ENCODE data around the gene MPP1. TPM values are rescaled to one million over a fixed set of nuclear protein-coding genes. Genes with fewer than 3 reads are reported as not detected.
A peak's percentile ranks its signal among the peaks of the same experiment; 100 is the strongest.

MPP1 gene
- total RNA-seq, 6 experiments from 2014 or later: 20.2 to 51.7 (median 32.5) TPM

GRCh38 chrX:154791939-154792338 is 13.3 kb downstream of the MPP1 start:
- Histone ChIP-seq H3K36me3 (no peaks in the 10 kb centered on the region), H3K9me3 (no peaks in the 10 kb centered on the region), H3K27ac (peak overlapping the region in 1 of 3 donors; percentile 19), H3K4me1 (peaks cover 0 to 17% (median 0%) of the 10 kb centered on the region in 4 donors), H3K4me3 (no peak overlapping the region), H3K27me3 (no peaks in the 10 kb centered on the region)
- ATAC-seq: peak in 1 of 4 donors; percentile 63
- intact Hi-C loops (cut with DNase I): no loop called here
- TF ChIP-seq POLR2A (IDR thresholded peaks at IDR 0.05) (no peak), CTCF (IDR thresholded peaks at IDR 0.05) (no peak)
- DNase-seq: peak in 1 of 3 donors; percentile 27
- WGBS (ENCODE audit: insufficient coverage, low coverage, low lambda C conversion rate, missing lambda C conversion rate): 58% methylated on average over 8 of the region's 8 CpGs

- Histone ChIP-seq H3K4me3 (no peak overlapping the region), H3K4me1 (peaks cover 0 to 17% (median 0%) of the 10 kb centered on the region in 4 donors), H3K36me3 (no peaks in the 10 kb centered on the region), H3K27me3 (no peaks in the 10 kb centered on the region), H3K9me3 (no peaks in the 10 kb centered on the region), H3K27ac (peak overlapping the region in 1 of 3 donors; percentile 37)
- DNase-seq (no peak), ATAC-seq (peak; percentile 64 to 84 (median 74))
- TF ChIP-seq POLR2A (IDR thresholded peaks at IDR 0.05) (no peak), CTCF (IDR thresholded peaks at IDR 0.05) (no peak)
- WGBS (ENCODE audit: insufficient coverage, low coverage, low lambda C conversion rate, missing lambda C conversion rate): 54% methylated on average over 4 of the region's 4 CpGs
- intact Hi-C loops (cut with DNase I): no loop called here
Observed at GRCh38 chrX:154791467-154791866, 13.8 kb downstream of the MPP1 start.

- peak in 1 of 4 donors; percentile 14 for ATAC-seq
- no peak for TF ChIP-seq CTCF (IDR thresholded peaks at IDR 0.05)
Observed at GRCh38 chrX:154785716-154786115, 19.6 kb downstream of the MPP1 start.

GRCh38 chrX:154784149-154784995 is 20.9 kb downstream of the MPP1 start:
- DNase-seq: no peak
- WGBS (ENCODE audit: insufficient coverage, low coverage, low lambda C conversion rate, missing lambda C conversion rate): 54% methylated on average over 13 of the region's 13 CpGs
- intact Hi-C loops (cut with DNase I): no loop called here

More at GRCh38 chrX:154785716-154786115, 19.6 kb downstream of the MPP1 start:
- Histone ChIP-seq H3K9me3 (no peaks in the 10 kb centered on the region), H3K4me1 (peaks cover 0 to 2% (median 0%) of the 10 kb centered on the region in 4 donors), H3K36me3 (no peaks in the 10 kb centered on the region), H3K27ac (no peak overlapping the region), H3K4me3 (no peak overlapping the region), H3K27me3 (no peaks in the 10 kb centered on the region)
- WGBS (ENCODE audit: insufficient coverage, low coverage, low lambda C conversion rate, missing lambda C conversion rate): 28% methylated on average over 5 of the region's 6 CpGs
- intact Hi-C loops (cut with DNase I): no loop called here
- no peak for DNase-seq

More at GRCh38 chrX:154784149-154784995, 20.9 kb downstream of the MPP1 start:
- Histone ChIP-seq H3K4me3 (no peak overlapping the region), H3K27me3 (no peaks in the 10 kb centered on the region), H3K9me3 (no peaks in the 10 kb centered on the region), H3K4me1 (no peaks in the 10 kb centered on the region), H3K36me3 (no peaks in the 10 kb centered on the region), H3K27ac (no peak overlapping the region)
- peak in 1 of 4 donors; percentile 24 for ATAC-seq
- TF ChIP-seq CTCF (IDR thresholded peaks at IDR 0.05) (no peak), POLR2A (IDR thresholded peaks at IDR 0.05) (no peak)
